Large intestine (tissue), 12 donors: ENCODE measurements around the gene CBLL1. TPM values are rescaled to one million over a fixed set of nuclear protein-coding genes. Genes with fewer than 3 reads are reported as not detected.

Experiments used
- DNase-seq, 2 donors: peaks; one replicate each; pipeline versions ENCODE4 v3.0.0 to v3.0.0-alpha.2; 2013
- H3K27ac ChIP-seq: one replicate; pipeline ENCODE4 v1.5.1; 2013; ENCODE audit warnings: low read length
- H3K27me3 ChIP-seq: 2 replicates; pipeline ENCODE4 v1.6.1; 2013; ENCODE audit warnings: low read length; ENCODE audit not compliant: control insufficient read depth, insufficient read depth
- H3K36me3 ChIP-seq: 2 replicates; pipeline ENCODE4 v1.6.1; 2013; ENCODE audit warnings: low read length; ENCODE audit not compliant: control insufficient read depth, insufficient read depth
- H3K4me1 ChIP-seq: one replicate; pipeline ENCODE4 v1.6.1; 2013; ENCODE audit warnings: low read length; ENCODE audit not compliant: control insufficient read depth, insufficient read depth
- H3K4me3 ChIP-seq: one replicate; pipeline ENCODE4 v1.5.1; 2013; ENCODE audit warnings: low read length
- H3K9me3 ChIP-seq: one replicate; pipeline ENCODE4 v1.6.1; 2013; ENCODE audit warnings: mild to moderate bottlenecking, low read depth, low read length, moderate library complexity; ENCODE audit not compliant: control insufficient read depth
- WGBS: methylation state at CpG from one replicate; pipeline ENCODE4 v1.1.5; 2013; ENCODE audit warnings: low lambda C conversion rate; ENCODE audit not compliant: insufficient coverage; 5-methylcytosine and 5-hydroxymethylcytosine counted together
- long read RNA-seq, 11 donors: transcript quantifications; one replicate each; lab custom pipeline, GENCODE V29; 2026
- polyA plus RNA-seq: library from polyadenylated mRNA; unstranded; fragments of 120-200 nt; gene quantifications from one replicate; pipeline ENCODE4 v1.2.1, GENCODE V29; 2013

Gene CBLL1
- polyA plus RNA-seq, result 24.5 TPM
- long read RNA-seq, donor 1, full-length matches to known transcripts, result 5 of 5 reads
- long read RNA-seq, donor 1, partial matches to known transcripts, result 0 of 5 reads
- long read RNA-seq, donor 1, other reads (novel, unspliced or antisense), result 0 of 5 reads
- long read RNA-seq, donor 2, full-length matches to known transcripts, result 9 of 9 reads
- long read RNA-seq, donor 2, partial matches to known transcripts, result 0 of 9 reads
- long read RNA-seq, donor 2, other reads (novel, unspliced or antisense), result 0 of 9 reads
- long read RNA-seq, donor 3, full-length matches to known transcripts, result 8 of 8 reads
- long read RNA-seq, donor 3, partial matches to known transcripts, result 0 of 8 reads
- long read RNA-seq, donor 3, other reads (novel, unspliced or antisense), result 0 of 8 reads
- long read RNA-seq, donor 4, result 0 reads
- long read RNA-seq, donor 5, full-length matches to known transcripts, result 2 of 2 reads
- long read RNA-seq, donor 5, partial matches to known transcripts, result 0 of 2 reads
- long read RNA-seq, donor 5, other reads (novel, unspliced or antisense), result 0 of 2 reads
- long read RNA-seq, donor 6, full-length matches to known transcripts, result 4 of 4 reads
- long read RNA-seq, donor 6, partial matches to known transcripts, result 0 of 4 reads
- long read RNA-seq, donor 6, other reads (novel, unspliced or antisense), result 0 of 4 reads
- long read RNA-seq, donor 7, full-length matches to known transcripts, result 5 of 5 reads
- long read RNA-seq, donor 7, partial matches to known transcripts, result 0 of 5 reads
- long read RNA-seq, donor 7, other reads (novel, unspliced or antisense), result 0 of 5 reads
- long read RNA-seq, donor 8, full-length matches to known transcripts, result 9 of 9 reads
- long read RNA-seq, donor 8, partial matches to known transcripts, result 0 of 9 reads
- long read RNA-seq, donor 8, other reads (novel, unspliced or antisense), result 0 of 9 reads
- long read RNA-seq, donor 9, full-length matches to known transcripts, result 4 of 738 reads
- long read RNA-seq, donor 9, partial matches to known transcripts, result 734 of 738 reads
- long read RNA-seq, donor 9, other reads (novel, unspliced or antisense), result 0 of 738 reads
- long read RNA-seq, donor 10, full-length matches to known transcripts, result 12 of 12 reads
- long read RNA-seq, donor 10, partial matches to known transcripts, result 0 of 12 reads
- long read RNA-seq, donor 10, other reads (novel, unspliced or antisense), result 0 of 12 reads
- long read RNA-seq, donor 11, full-length matches to known transcripts, result 5 of 5 reads
- long read RNA-seq, donor 11, partial matches to known transcripts, result 0 of 5 reads
- long read RNA-seq, donor 11, other reads (novel, unspliced or antisense), result 0 of 5 reads

GRCh38 chr7:107743567-107744344 lies at the start of gene CBLL1:
CBLL1 (plus strand) TSS chr7:107744142; CDS start chr7:107744164, 22 bp downstream.
- H3K4me3 ChIP-seq, result peak within 1 kb of the TSS; percentile 90
- peaks cover 13% of the 10 kb centered on the region for H3K4me1 ChIP-seq
- DNase-seq, result peak; percentile 95 to 98
- H3K36me3 ChIP-seq, result no peaks in the 10 kb centered on the region
- H3K9me3 ChIP-seq, result no peaks in the 10 kb centered on the region
- H3K27me3 ChIP-seq, result no peaks in the 10 kb centered on the region
- peak within 1 kb of the TSS; percentile 96 for H3K27ac ChIP-seq
- no CpG with 5 or more reads among the region's 56 CpGs for WGBS

- Histone ChIP-seq H3K27me3 (peaks cover 4% of the 10 kb centered on the region), H3K4me1 (no peaks in the 10 kb centered on the region), H3K4me3 (no peak overlapping the region), H3K36me3 (no peaks in the 10 kb centered on the region), H3K27ac (no peak overlapping the region), H3K9me3 (no peaks in the 10 kb centered on the region)
- DNase-seq, result no peak
- no CpG with 5 or more reads among the region's 5 CpGs for WGBS
Observed at GRCh38 chr7:107694386-107694785, 49.6 kb upstream of the CBLL1 start.

GRCh38 chr7:107696330-107696946 lies 47.5 kb upstream of the CBLL1 start:
- Histone ChIP-seq H3K36me3 (no peaks in the 10 kb centered on the region), H3K27ac (no peak overlapping the region), H3K9me3 (no peaks in the 10 kb centered on the region), H3K4me1 (no peaks in the 10 kb centered on the region), H3K27me3 (peaks cover 2% of the 10 kb centered on the region), H3K4me3 (no peak overlapping the region)
- WGBS, result no CpG with 5 or more reads among the region's 4 CpGs
- DNase-seq, result no peak

GRCh38 chr7:107697321-107698049 lies 46.5 kb upstream of the CBLL1 start:
- 80% methylated on average over 1 of the region's 7 CpGs for WGBS

GRCh38 chr7:107700570-107700969 lies 43.4 kb upstream of the CBLL1 start:
- H3K27ac ChIP-seq, result no peak overlapping the region
- no peaks in the 10 kb centered on the region for H3K27me3 ChIP-seq

More at GRCh38 chr7:107697321-107698049, 46.5 kb upstream of the CBLL1 start:
- no peak overlapping the region for H3K4me3 ChIP-seq
- peaks cover 2% of the 10 kb centered on the region for H3K27me3 ChIP-seq
- H3K27ac ChIP-seq, result no peak overlapping the region
- DNase-seq, result no peak
- no peaks in the 10 kb centered on the region for H3K9me3 ChIP-seq
- H3K36me3 ChIP-seq, result no peaks in the 10 kb centered on the region
- no peaks in the 10 kb centered on the region for H3K4me1 ChIP-seq

GRCh38 chr7:107701191-107701590 lies 42.8 kb upstream of the CBLL1 start:
- Histone ChIP-seq H3K27ac (no peak overlapping the region), H3K9me3 (no peaks in the 10 kb centered on the region), H3K4me3 (no peak overlapping the region), H3K27me3 (no peaks in the 10 kb centered on the region), H3K4me1 (no peaks in the 10 kb centered on the region), H3K36me3 (no peaks in the 10 kb centered on the region)
- WGBS, result 100% methylated on average over 1 of the region's 3 CpGs
- DNase-seq, result no peak

More at GRCh38 chr7:107700570-107700969, 43.4 kb upstream of the CBLL1 start:
- Histone ChIP-seq H3K4me3 (no peak overlapping the region), H3K4me1 (no peaks in the 10 kb centered on the region), H3K9me3 (no peaks in the 10 kb centered on the region), H3K36me3 (no peaks in the 10 kb centered on the region)
- no peak for DNase-seq

GRCh38 chr7:107703219-107703618 lies 40.7 kb upstream of the CBLL1 start:
- H3K27me3 ChIP-seq, result no peaks in the 10 kb centered on the region
- no peaks in the 10 kb centered on the region for H3K36me3 ChIP-seq
- no peaks in the 10 kb centered on the region for H3K9me3 ChIP-seq
- DNase-seq, result no peak
- H3K27ac ChIP-seq, result no peak overlapping the region
- no peaks in the 10 kb centered on the region for H3K4me1 ChIP-seq
- no peak overlapping the region for H3K4me3 ChIP-seq

- no peak overlapping the region for H3K4me3 ChIP-seq
- H3K36me3 ChIP-seq, result no peaks in the 10 kb centered on the region
- H3K27me3 ChIP-seq, result no peaks in the 10 kb centered on the region
- no peak overlapping the region for H3K27ac ChIP-seq
- no CpG with 5 or more reads among the region's 3 CpGs for WGBS
- H3K4me1 ChIP-seq, result no peaks in the 10 kb centered on the region
- DNase-seq, result no peak
- H3K9me3 ChIP-seq, result no peaks in the 10 kb centered on the region
Observed at GRCh38 chr7:107703872-107704271, 40.1 kb upstream of the CBLL1 start.

GRCh38 chr7:107708956-107709355 lies 35.0 kb upstream of the CBLL1 start:
- Histone ChIP-seq H3K27me3 (no peaks in the 10 kb centered on the region), H3K27ac (no peak overlapping the region), H3K4me1 (no peaks in the 10 kb centered on the region), H3K9me3 (no peaks in the 10 kb centered on the region), H3K4me3 (no peak overlapping the region), H3K36me3 (no peaks in the 10 kb centered on the region)
- no peak for DNase-seq
- 100% methylated on average over 1 of the region's 2 CpGs for WGBS
